OCI-LY7 (cell line): ENCODE data around the gene FUT8.

ENCODE experiments used
- CTCF ChIP-seq: fragments of 200-600 bp; sonication (generic); conservative IDR thresholded peaks from 2 replicates; pipeline ENCODE4 v1.5.1; 2014; ENCODE audit warnings: mild to moderate bottlenecking, antibody characterized with exemption, low read length, moderate library complexity, mixed read lengths
- EZH2phosphoT487 ChIP-seq: fragments of 200-600 bp; sonication (generic); IDR thresholded peaks from 2 replicates; pipeline ENCODE4 v1.6.1; 2018; ENCODE audit warnings: low read depth, borderline replicate concordance, mild to moderate bottlenecking, mixed run types, antibody characterized with exemption, low read length, moderate library complexity, mixed read lengths

- TF ChIP-seq CTCF (no peak), EZH2phosphoT487 (no peak)
Measured at GRCh38 chr14:65560340-65561027, 148.0 kb downstream of the FUT8 start.
